HUES64 (cell line): Measurements from ENCODE around the gene ORAI2.
"Not testable (repeated sequence)": the region's sequence is repeated elsewhere in the genome, so short reads cannot be mapped to it uniquely, and the experiment has no call there.

Experiments used
- H3K27ac ChIP-seq: 2 replicates; pipeline ENCODE4 v1.7.0; 2013; ENCODE audit warnings: low read depth, low read length, inconsistent platforms
- H3K27me3 ChIP-seq: 2 replicates; pipeline ENCODE4 v1.6.1; 2013; ENCODE audit warnings: mild to moderate bottlenecking, low read length; ENCODE audit not compliant: insufficient read depth
- H3K36me3 ChIP-seq: 2 replicates; pipeline ENCODE4 v1.6.1; 2013; ENCODE audit warnings: mild to moderate bottlenecking, low read length; ENCODE audit not compliant: insufficient read depth
- H3K4me1 ChIP-seq: 2 replicates; pipeline ENCODE4 v1.6.1; 2013; ENCODE audit warnings: mild to moderate bottlenecking, low read length, moderate library complexity; ENCODE audit not compliant: insufficient read depth
- H3K4me3 ChIP-seq: 2 replicates; pipeline ENCODE4 v1.5.1; 2013; ENCODE audit warnings: mild to moderate bottlenecking, low read length, moderate library complexity
- H3K9ac ChIP-seq: 2 replicates; pipeline ENCODE4 v1.6.1; 2013; ENCODE audit warnings: mild to moderate bottlenecking, low read depth, low read length
- H3K9me3 ChIP-seq: 2 replicates; pipeline ENCODE4 v1.6.1; 2013; ENCODE audit warnings: low read depth, low read length; ENCODE audit not compliant: insufficient read depth
- WGBS: fragments of 150-250, 120-280 bp; methylation state at CpG from one replicate; pipeline ENCODE4 v1.1.7; 2013; ENCODE audit warnings: missing lambda C conversion rate; 5-methylcytosine and 5-hydroxymethylcytosine counted together

The ORAI2 gene

DNA sequence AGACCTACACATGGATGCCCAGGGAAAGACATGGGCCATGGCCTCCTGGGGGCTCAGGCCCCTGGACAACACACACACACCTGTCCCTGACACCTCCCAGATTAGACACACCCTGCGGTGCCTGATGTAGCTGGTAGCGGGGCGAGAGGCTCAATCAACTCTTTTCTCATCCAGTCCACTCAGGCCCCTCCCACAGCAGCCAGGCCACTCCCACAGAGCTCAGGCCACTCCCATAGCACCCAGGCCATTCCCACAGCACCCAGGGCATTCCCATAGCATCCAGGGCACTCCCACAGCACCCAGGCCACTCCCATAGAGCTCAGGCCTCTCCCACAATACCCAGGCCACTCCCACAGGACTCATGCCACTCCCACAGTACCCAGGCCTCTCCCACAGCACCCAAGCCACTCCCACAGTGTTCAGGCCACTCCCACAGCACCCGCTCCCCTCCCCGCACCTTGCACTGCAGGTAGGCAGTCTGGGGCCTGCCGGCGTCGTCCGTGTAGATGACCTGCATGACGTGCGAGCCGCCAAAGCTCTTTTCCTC lies 57.2 kb downstream of the ORAI2 start:
- H3K4me1 ChIP-seq, H3K9ac ChIP-seq, H3K27me3 ChIP-seq, H3K9me3 ChIP-seq, H3K36me3 ChIP-seq, H3K27ac ChIP-seq, H3K4me3 ChIP-seq: not testable (repeated sequence)
- 59% methylated on average over 3 of the region's 12 CpGs for WGBS

DNA sequence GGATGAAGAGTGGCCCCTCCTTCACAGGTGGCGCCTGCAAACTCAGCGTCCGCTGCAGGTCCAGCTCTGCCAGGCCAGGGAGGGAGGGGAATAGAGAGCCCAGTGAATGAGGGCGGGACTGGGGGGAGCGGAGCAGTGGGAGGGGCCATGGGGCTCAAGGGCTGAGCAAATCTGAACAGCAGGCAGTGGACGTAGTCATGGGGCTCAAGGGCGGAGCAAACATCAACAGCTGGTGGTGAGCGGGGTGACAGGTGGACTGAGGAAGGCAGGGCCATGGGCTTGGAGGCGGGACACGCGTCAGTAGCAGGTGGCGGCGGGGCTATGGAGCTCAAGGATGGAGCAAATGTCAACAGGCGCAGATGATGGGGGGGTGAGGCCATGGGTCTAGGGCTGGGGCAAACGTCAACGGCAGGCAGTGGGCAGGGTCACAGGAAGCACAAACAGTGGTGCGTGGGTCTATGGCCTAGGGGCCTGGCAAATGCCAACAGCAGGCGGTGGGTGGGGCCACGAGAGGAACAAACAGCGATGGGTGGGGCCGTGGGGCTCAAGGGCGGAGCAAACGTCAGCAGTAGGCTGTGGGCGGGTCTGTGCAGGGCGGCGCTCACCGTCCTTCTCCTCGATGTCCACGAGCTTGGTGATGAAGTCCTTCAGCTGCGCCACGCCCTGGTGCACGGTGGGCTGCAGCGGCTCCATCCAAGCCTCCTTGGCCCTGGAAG lies 60.0 kb downstream of the ORAI2 start:
- not testable (repeated sequence) for H3K27me3 ChIP-seq
- no CpG with 5 or more reads among the region's 33 CpGs for WGBS

DNA sequence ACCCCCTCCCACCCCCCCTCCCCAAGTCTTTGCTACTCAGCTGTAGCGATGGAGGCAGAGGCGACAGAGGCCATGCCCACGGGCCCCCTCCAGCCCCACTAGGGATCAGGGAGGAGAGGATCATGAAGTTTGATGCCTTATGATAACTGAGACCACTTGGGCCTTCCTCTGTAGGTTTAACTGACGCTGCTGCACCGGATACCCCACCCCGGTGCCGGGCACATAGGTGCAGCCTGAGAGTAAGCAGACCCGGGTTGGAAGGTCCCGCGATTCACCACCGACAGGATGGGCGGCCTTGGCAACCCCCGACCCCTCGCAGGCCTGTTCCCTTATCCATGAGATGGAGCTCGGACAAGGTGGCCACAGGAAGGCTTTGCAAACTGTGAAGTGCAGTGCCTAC lies 60.7 kb downstream of the ORAI2 start:
- H3K9me3 ChIP-seq, H3K4me3 ChIP-seq, H3K27ac ChIP-seq, H3K36me3 ChIP-seq, H3K27me3 ChIP-seq, H3K4me1 ChIP-seq, H3K9ac ChIP-seq: not testable (repeated sequence)
- 60% methylated on average over 1 of the region's 15 CpGs for WGBS

More for the DNA sequence above, 60.0 kb downstream of the ORAI2 start:
- H3K4me3 ChIP-seq, H3K27ac ChIP-seq, H3K36me3 ChIP-seq, H3K9me3 ChIP-seq, H3K9ac ChIP-seq, H3K4me1 ChIP-seq: not testable (repeated sequence)

DNA sequence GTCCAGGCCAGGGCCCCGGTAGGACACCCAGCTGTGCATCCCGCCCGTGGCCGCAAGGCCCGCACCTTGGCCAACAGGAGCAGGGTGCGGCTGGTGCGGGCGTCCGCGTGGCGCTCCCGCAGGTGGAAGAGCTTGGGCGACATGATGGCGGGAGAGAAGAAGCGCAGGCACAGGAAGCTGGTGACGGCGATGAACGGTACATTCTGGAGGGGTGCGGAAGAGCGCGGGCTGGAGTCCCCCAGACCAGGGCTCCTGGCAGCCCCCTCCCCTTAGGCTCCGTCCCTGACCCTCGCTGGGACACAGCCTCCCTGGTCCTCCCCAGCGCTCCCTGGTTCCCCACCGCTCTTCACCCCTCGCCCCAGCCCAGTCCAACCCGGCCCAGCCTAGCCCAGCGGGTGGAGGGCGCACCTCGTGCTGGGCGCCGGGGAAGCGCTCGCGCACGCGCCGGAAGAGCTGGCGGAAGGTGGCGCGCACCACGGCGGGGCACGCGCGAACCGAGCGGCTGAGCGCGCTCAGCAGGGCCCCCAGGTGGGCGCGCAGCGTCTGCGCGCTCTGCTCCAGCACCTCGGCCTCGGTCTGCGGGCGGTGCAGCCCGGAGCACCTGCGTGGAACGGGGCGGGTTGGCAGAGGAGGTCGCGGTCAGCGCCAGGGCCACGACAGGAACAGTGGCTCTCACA lies 61.2 kb downstream of the ORAI2 start:
- H3K4me3 ChIP-seq, H3K27ac ChIP-seq, H3K9ac ChIP-seq, H3K36me3 ChIP-seq, H3K4me1 ChIP-seq, H3K9me3 ChIP-seq, H3K27me3 ChIP-seq: not testable (repeated sequence)
- WGBS, result no CpG with 5 or more reads among the region's 67 CpGs

DNA sequence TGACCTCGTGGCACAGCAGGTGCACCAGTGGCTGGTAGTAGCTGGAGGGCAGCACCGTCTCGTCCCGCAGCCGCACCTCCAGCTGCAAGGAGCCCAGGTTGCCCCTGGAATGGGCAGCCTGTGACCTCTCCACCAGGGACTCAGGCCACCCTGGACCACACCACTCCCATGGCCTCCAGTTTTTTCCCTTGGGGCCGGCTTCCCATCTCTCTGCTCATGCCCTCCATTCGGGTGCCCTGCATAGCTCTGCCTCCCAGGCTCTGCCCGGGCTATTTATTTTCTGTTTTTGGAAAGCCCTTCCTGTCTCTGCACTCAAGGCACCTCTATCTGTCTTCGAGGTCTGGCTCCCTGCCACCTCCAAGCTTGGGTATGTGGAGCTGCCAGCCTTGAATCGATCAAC lies 63.5 kb downstream of the ORAI2 start:
- WGBS, result 82% methylated on average over 2 of the region's 10 CpGs
- H3K36me3 ChIP-seq, H3K4me1 ChIP-seq, H3K9me3 ChIP-seq, H3K9ac ChIP-seq, H3K4me3 ChIP-seq, H3K27ac ChIP-seq, H3K27me3 ChIP-seq: not testable (repeated sequence)

DNA sequence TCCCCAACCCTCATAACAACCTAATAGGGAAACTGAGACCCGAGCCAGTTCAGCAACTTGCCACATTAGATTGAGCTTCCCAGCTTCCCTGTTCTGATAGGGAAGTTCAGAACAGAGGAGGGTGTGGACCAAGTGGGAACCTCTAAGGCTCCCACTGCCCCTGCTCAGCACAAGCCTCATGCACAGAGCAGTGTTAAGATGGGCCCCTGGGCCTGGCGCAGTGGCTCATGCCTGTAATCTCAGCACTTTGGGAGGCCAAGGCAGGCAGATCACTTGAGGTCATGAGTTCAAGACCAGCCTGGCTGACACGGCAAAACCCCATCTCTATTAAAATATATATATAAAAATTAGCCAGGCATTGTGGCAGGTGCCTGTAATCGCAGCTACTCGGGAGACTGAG lies 63.9 kb downstream of the ORAI2 start:
- not testable (repeated sequence) for H3K4me3 ChIP-seq, H3K9me3 ChIP-seq, H3K27me3 ChIP-seq, H3K27ac ChIP-seq, H3K9ac ChIP-seq, H3K36me3 ChIP-seq, H3K4me1 ChIP-seq
- WGBS, result 68% methylated on average over 1 of the region's 5 CpGs

DNA sequence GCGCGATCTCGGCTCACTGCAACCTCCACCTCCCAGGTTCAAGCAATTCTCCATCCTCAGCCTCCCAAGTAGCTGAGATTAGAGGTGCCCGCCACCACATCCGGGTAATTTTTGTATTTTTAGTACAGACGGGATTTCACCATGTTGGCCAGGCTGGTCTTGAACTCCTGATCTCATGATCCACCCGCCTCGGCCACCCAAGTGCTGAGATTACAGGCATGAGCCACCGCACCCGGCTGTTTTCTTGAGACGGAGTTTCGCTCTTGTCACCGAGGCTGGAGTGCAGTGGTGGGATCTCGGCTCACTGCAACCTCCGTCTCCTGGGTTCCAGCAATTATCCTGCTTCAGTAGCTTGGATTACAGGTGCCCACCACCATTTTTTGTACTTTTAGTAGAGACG lies 64.9 kb downstream of the ORAI2 start:
- H3K9me3 ChIP-seq, result not testable (repeated sequence)
- WGBS, result 98% methylated on average over 5 of the region's 16 CpGs

DNA sequence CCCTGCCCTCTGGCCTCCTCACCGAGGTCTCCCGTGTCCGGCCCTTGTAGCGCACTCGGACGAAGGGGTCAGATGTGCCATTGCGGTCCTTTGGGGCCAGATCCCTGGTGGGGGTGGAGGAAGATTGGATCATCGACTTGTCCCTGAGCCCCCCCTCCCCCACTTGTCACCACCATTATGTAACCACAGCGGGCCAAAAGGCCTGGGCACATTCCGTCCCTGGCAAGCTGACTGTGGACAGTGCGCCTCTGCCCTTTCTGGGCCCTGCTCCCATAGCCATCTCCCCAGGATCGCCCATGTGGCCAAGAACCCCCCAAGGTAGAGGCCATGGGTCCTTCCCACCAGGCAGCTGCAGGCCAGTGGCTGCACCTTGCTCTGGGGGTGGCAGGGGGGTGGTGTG lies 69.8 kb downstream of the ORAI2 start:
- not testable (repeated sequence) for H3K9ac ChIP-seq, H3K27me3 ChIP-seq, H3K36me3 ChIP-seq, H3K4me3 ChIP-seq, H3K27ac ChIP-seq, H3K9me3 ChIP-seq, H3K4me1 ChIP-seq
- whole genome bisulfite sequencing, result no CpG with 5 or more reads among the region's 12 CpGs

More for the DNA sequence above, 64.9 kb downstream of the ORAI2 start:
- not testable (repeated sequence) for H3K27me3 ChIP-seq, H3K27ac ChIP-seq, H3K4me1 ChIP-seq, H3K4me3 ChIP-seq, H3K9ac ChIP-seq, H3K36me3 ChIP-seq

DNA sequence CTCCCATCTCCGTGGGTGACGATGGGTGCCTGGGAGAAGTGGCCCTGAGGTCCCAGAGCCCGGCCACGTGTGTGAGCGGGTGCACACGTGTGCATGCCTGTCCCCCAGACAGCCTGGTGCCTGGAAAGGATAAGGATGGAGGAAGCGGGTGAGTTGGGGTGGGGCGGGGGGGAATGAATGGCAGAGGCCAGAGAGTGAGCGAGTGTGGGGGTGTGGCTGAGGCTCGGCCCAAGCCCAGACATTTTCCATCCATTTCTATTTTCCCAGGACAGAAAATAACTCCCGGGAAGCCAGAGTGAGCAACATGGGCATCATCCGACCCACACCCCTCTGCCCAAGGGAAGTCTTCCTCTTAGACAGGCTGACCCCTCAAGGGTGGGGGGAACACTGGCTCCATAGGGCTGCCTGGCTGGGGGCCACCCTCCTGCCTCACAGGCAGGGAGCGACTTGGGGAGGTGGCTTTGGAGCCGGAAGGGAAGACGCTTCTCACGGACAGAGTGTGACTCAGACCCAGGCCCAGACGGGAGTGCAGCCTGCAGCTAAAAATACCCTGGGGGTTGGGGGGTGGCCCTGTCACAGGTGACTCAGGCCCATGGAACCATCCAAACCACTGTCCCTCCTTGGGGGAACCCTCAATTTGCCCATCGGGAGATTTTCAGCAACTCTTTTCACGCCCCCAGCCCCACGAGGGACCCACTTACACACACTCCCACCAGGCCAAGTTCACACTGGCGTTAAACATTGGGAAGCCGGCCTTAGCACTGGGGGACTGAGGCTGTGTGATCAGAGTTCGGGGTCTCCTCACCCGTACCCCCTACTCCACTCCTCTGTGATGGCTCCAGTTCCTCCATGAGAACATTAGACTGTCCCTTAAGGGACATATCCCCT lies 72.2 kb downstream of the ORAI2 start:
- H3K27ac ChIP-seq, H3K9ac ChIP-seq, H3K4me1 ChIP-seq, H3K4me3 ChIP-seq, H3K36me3 ChIP-seq, H3K9me3 ChIP-seq, H3K27me3 ChIP-seq: not testable (repeated sequence)
- WGBS, result 69% methylated on average over 3 of the region's 24 CpGs
